OCI-LY1 (cell line): ENCODE measurements around the gene SPDYE9.
"Not testable (repeated sequence)": the region's sequence is repeated elsewhere in the genome, so short reads cannot be mapped to it uniquely, and the experiment has no call there.

Source experiments
- H2AFZ ChIP-seq: fragments of 200-600 bp; sonication (generic), shearing (Covaris generic); 2 replicates; pipeline ENCODE4 v1.6.0; 2014; ENCODE audit warnings: antibody characterized with exemption, mild to moderate bottlenecking, low read length
- H3F3A ChIP-seq: fragments of 200-600 bp; sonication (generic), shearing (Covaris generic); 2 replicates; pipeline ENCODE4 v1.6.0; 2014; ENCODE audit warnings: mild to moderate bottlenecking, antibody characterized with exemption, low read length, moderate library complexity; ENCODE audit not compliant: insufficient read depth
- H3K27ac ChIP-seq: fragments of 200-600 bp; sonication (generic); 2 replicates; pipeline ENCODE4 v1.5.1; 2014; ENCODE audit warnings: low read length, mixed run types, mild to moderate bottlenecking, low read depth; ENCODE audit not compliant: poor library complexity, severe bottlenecking
- H3K27me3 ChIP-seq: fragments of 200-600 bp; sonication (generic); 2 replicates; pipeline ENCODE4 v1.6.0; 2014; ENCODE audit warnings: antibody characterized with exemption, mild to moderate bottlenecking, low read length, moderate library complexity; ENCODE audit not compliant: insufficient read depth
- H3K36me3 ChIP-seq: fragments of 200-600 bp; sonication (generic); 2 replicates; pipeline ENCODE4 v1.6.1; 2014; ENCODE audit warnings: mild to moderate bottlenecking, antibody characterized with exemption, low read length, moderate library complexity, mixed read lengths; ENCODE audit not compliant: insufficient read depth
- H3K4me1 ChIP-seq: fragments of 200-600 bp; sonication (generic); 2 replicates; pipeline ENCODE4 v1.5.1; 2014; ENCODE audit warnings: mild to moderate bottlenecking, low read length, moderate library complexity; ENCODE audit not compliant: insufficient read depth, severe bottlenecking
- H3K4me2 ChIP-seq: fragments of 200-600 bp; sonication (generic), shearing (Covaris generic); 2 replicates; pipeline ENCODE4 v1.6.1; 2014; ENCODE audit warnings: low read length
- H3K4me3 ChIP-seq: fragments of 200-600 bp; sonication (generic); 2 replicates; pipeline ENCODE4 v1.5.1; 2014; ENCODE audit warnings: low read length, low read depth, mild to moderate bottlenecking, mixed read lengths; ENCODE audit not compliant: poor library complexity, severe bottlenecking
- H3K79me2 ChIP-seq: fragments of 200-600 bp; shearing (Covaris generic); 2 replicates; pipeline ENCODE4 v1.6.1; 2016; ENCODE audit warnings: mixed run types, low read length, mixed read lengths; ENCODE audit not compliant: insufficient read depth
- H3K9ac ChIP-seq: fragments of 200-600 bp; sonication (generic), shearing (Covaris generic); 2 replicates; pipeline ENCODE4 v1.6.1; 2014; ENCODE audit warnings: mild to moderate bottlenecking, low read length, mixed read lengths
- H3K9me2 ChIP-seq: fragments of 200-600 bp; sonication (generic), shearing (Covaris generic); 2 replicates; pipeline ENCODE4 v1.6.1; 2014; ENCODE audit warnings: low read depth, mild to moderate bottlenecking, low read length, mixed read lengths
- H3K9me3 ChIP-seq: fragments of 200-600 bp; shearing (Covaris generic); 2 replicates; pipeline ENCODE4 v1.6.1; 2014; ENCODE audit warnings: low read length, mixed read lengths
- H4K20me1 ChIP-seq: fragments of 200-600 bp; sonication (generic), shearing (Covaris generic); 2 replicates; pipeline ENCODE4 v1.6.0; 2016; ENCODE audit warnings: mild to moderate bottlenecking, low read length; ENCODE audit not compliant: insufficient read depth

SPDYE9 gene

GRCh38 chr7:73057811-73058210, 28.0 kb downstream of the SPDYE9 start, which contains the start of gene SPDYE11:
Gene SPDYE11, minus strand, starts transcription at chr7:73057911. Its CDS starts 1,800 bp downstream, at chr7:73056111.
- not testable (repeated sequence) for H3K27me3 ChIP-seq, H3K4me2 ChIP-seq, H2AFZ ChIP-seq, H3F3A ChIP-seq, H3K4me3 ChIP-seq, H3K9me3 ChIP-seq, H3K79me2 ChIP-seq, H3K27ac ChIP-seq, H3K9ac ChIP-seq, H3K36me3 ChIP-seq, H3K9me2 ChIP-seq, H4K20me1 ChIP-seq, H3K4me1 ChIP-seq

DNA sequence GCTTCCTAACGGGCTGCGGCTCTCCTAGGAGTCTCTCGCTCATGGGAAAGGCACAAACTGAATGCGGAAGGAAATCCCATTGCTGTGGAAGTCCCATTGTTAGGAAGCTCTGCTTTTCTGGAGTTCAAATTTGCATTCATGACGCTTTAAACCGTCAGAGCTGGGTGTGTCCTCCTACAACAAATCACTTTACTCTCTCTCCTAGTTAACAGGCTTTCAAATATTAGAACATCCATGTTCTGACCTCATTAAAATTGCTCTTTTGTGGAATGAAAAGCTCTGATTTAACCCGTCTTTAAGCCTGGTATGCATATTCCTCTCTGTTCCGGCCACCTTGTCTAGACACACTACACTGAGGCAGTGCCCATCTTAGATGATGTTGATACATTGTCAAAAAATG, 56.2 kb downstream of the SPDYE9 start, which contains the start of gene SPDYE8:
Gene SPDYE8 (minus strand): TSS at position 101 of the 400 bp plus-strand sequence. CDS start 1,800 bp downstream, outside the sequence.
- H3K9me3 ChIP-seq, H3K9ac ChIP-seq, H4K20me1 ChIP-seq, H3K27me3 ChIP-seq, H3K36me3 ChIP-seq, H3K4me1 ChIP-seq, H2AFZ ChIP-seq, H3K4me3 ChIP-seq, H3K27ac ChIP-seq, H3K9me2 ChIP-seq, H3K79me2 ChIP-seq, H3F3A ChIP-seq, H3K4me2 ChIP-seq: not testable (repeated sequence)
